CD1c-positive myeloid dendritic cell (primary cell): ENCODE measurements around the gene SLC13A3.

Source experiments
- DNase-seq: peaks from one replicate; pipeline ENCODE4 v3.0.0-alpha.2; 2016; ENCODE audit errors: extremely low spot score

SLC13A3 gene

GRCh38 chr20:46555370-46555956 is 95.8 kb downstream of the SLC13A3 start:
- no peak for DNase-seq

GRCh38 chr20:46554828-46555227 is 96.4 kb downstream of the SLC13A3 start:
- DNase-seq = no peak

GRCh38 chr20:46553926-46554325 is 97.3 kb downstream of the SLC13A3 start:
- DNase-seq = no peak

- DNase-seq = peak; percentile 90
Measured at GRCh38 chr20:46552460-46553420, 98.5 kb downstream of the SLC13A3 start.

- peak; percentile 51 for DNase-seq
Measured at GRCh38 chr20:46551522-46552381, 99.5 kb downstream of the SLC13A3 start.

- peak; percentile 71 for DNase-seq
Measured at GRCh38 chr20:46550461-46550860, 100.8 kb downstream of the SLC13A3 start, which contains the start of gene OCSTAMP. Gene OCSTAMP (minus strand): TSS chr20:46550654. CDS start chr20:46550560, 94 bp downstream.

GRCh38 chr20:46549188-46549972 is 101.9 kb downstream of the SLC13A3 start:
- peak; percentile 11 for DNase-seq

GRCh38 chr20:46548688-46549087 is 102.6 kb downstream of the SLC13A3 start:
- DNase-seq = no peak

- DNase-seq = no peak
Measured at GRCh38 chr20:46547995-46548394, 103.3 kb downstream of the SLC13A3 start.

- no peak for DNase-seq
Measured at GRCh38 chr20:46546936-46547335, 104.3 kb downstream of the SLC13A3 start.

GRCh38 chr20:46546298-46546697 is 105.0 kb downstream of the SLC13A3 start:
- no peak for DNase-seq

- DNase-seq = no peak
Measured at GRCh38 chr20:46545827-46546138, 105.5 kb downstream of the SLC13A3 start.

- DNase-seq = peak; percentile 84
Measured at GRCh38 chr20:46545077-46545826, 106.0 kb downstream of the SLC13A3 start.

GRCh38 chr20:46544576-46544975 is 106.7 kb downstream of the SLC13A3 start:
- no peak for DNase-seq

GRCh38 chr20:46543959-46544358 is 107.3 kb downstream of the SLC13A3 start:
- no peak for DNase-seq

GRCh38 chr20:46543033-46543432 is 108.2 kb downstream of the SLC13A3 start:
- DNase-seq = no peak

- DNase-seq = no peak
Measured at GRCh38 chr20:46541229-46541935, 109.9 kb downstream of the SLC13A3 start.

- no peak for DNase-seq
Measured at GRCh38 chr20:46539113-46539512, 112.1 kb downstream of the SLC13A3 start.

- DNase-seq = no peak
Measured at GRCh38 chr20:46530640-46531039, 120.6 kb downstream of the SLC13A3 start.
